Inflammatory macrophage treated with lipopolysaccharide for 4 hours (primary cell): ENCODE results near the gene PPP1R37.

Source experiments
- DNase-seq: peaks from one replicate; pipeline ENCODE4 v3.0.0-alpha.2; 2020

PPP1R37 gene

GRCh38 chr19:45140533-45140932 lies 47.6 kb downstream of the PPP1R37 start:
- DNase-seq = no peak

GRCh38 chr19:45141203-45141900 lies 48.4 kb downstream of the PPP1R37 start:
- no peak for DNase-seq

- DNase-seq = no peak
Measured at GRCh38 chr19:45142016-45142725, 49.2 kb downstream of the PPP1R37 start.

- no peak for DNase-seq
Measured at GRCh38 chr19:45142726-45143110, 49.7 kb downstream of the PPP1R37 start.

- no peak for DNase-seq
Measured at GRCh38 chr19:45144431-45145269, 51.7 kb downstream of the PPP1R37 start.

GRCh38 chr19:45145270-45146189 lies 52.6 kb downstream of the PPP1R37 start:
- DNase-seq = no peak

- no peak for DNase-seq
Measured at GRCh38 chr19:45146251-45146650, 53.3 kb downstream of the PPP1R37 start.

- DNase-seq = no peak
Measured at GRCh38 chr19:45146741-45147205, 53.8 kb downstream of the PPP1R37 start.

- DNase-seq = no peak
Measured at GRCh38 chr19:45147835-45148676, 55.1 kb downstream of the PPP1R37 start.

GRCh38 chr19:45149129-45149528 lies 56.1 kb downstream of the PPP1R37 start:
- no peak for DNase-seq

- DNase-seq = no peak
Measured at GRCh38 chr19:45150180-45150579, 57.2 kb downstream of the PPP1R37 start.

GRCh38 chr19:45150751-45151281 lies 57.8 kb downstream of the PPP1R37 start:
- DNase-seq = no peak

- no peak for DNase-seq
Measured at GRCh38 chr19:45151320-45151719, 58.3 kb downstream of the PPP1R37 start.

- DNase-seq = no peak
Measured at GRCh38 chr19:45151821-45152503, 59.0 kb downstream of the PPP1R37 start.

GRCh38 chr19:45152504-45153338 lies 59.7 kb downstream of the PPP1R37 start:
- peak; percentile 28 for DNase-seq

- DNase-seq = no peak
Measured at GRCh38 chr19:45153339-45154063, 60.5 kb downstream of the PPP1R37 start.

- DNase-seq = peak; percentile 73
Measured at GRCh38 chr19:45154064-45154827, 61.3 kb downstream of the PPP1R37 start.

GRCh38 chr19:45156011-45156630 lies 63.1 kb downstream of the PPP1R37 start:
- DNase-seq = no peak
